ENCODE data around the gene CLCN4.

DNA sequence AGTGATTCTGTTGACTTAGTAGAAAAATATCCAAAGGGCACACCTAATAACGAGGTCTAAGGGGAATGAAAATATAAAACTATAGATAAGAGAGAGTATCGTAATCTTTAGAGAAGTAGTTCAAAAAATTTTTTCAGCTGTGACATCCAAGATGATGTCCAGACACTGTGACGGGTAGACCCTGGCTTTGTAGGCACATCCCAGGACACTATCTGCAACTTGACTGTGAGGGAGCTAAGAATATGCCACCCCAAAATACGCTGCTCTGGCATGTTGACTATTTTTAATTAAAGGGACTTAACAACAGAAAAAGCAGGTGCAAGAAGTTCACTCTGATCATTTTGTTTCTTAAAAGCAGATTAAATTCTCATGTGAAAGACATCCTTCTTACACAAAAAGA is 89.5 kb downstream of the CLCN4 start:
- TF ChIP-seq POLR2A (IDR thresholded peaks at IDR 0.05; ENCODE audit: extremely low read depth, insufficient read length) (no peak), MYC (IDR thresholded peaks at IDR 0.05; ENCODE audit: low read depth, low read length) (no peak), CTCF (IDR thresholded peaks at IDR 0.05; ENCODE audit: low read depth, low read length) (no peak)
- TF ChIP-seq, protein P1, sequence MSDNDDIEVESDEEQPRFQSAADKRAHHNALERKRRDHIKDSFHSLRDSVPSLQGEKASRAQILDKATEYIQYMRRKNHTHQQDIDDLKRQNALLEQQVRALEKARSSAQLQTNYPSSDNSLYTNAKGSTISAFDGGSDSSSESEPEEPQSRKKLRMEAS (IDR thresholded peaks at IDR 0.05; ENCODE audit: low read depth, low read length), result no peak
